HuH-7 (cell line): ENCODE data around the gene TRPC4.
"Not testable (repeated sequence)": the region's sequence is repeated elsewhere in the genome, so short reads cannot be mapped to it uniquely, and the experiment has no call there.

Experiments
- DNase-seq: peaks from one replicate; pipeline ENCODE4 v3.0.0; 2011; ENCODE audit warnings: low spot score

TRPC4 gene

DNA sequence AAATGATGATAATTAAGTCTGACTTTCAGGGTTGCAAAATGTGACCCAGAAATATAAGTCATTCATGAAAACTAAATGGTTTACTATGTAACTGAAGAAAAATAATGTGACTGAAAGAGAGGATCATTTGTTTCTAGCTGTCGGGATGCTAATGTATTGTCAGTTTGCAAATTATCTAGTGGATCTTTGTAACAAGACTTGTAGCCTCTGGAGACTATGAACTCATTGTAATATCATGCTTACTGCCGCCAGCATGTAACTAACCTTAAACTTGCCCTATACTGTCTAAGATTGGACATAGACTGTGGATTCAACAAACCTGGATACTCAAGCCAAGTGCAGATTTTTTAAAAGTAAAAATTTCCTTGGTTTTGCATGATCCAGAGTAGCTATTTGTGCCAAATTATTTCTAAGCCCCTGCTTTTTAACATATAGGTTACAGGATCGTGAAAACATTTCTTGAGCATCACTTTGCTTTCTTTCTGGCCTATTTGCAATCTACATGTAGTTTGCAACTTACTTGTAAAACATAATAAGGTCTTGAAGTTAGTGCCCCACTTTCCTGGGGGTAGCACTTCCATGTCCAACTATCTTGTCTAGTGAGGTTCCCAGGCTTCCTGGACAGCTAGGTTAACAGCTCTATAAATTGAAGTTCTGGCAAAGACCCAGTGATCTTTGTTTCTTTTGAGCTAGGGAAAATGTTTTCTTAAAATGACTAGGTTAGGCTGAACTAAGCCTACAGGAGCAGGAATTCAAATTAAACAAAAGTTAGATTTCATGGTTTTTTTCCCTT lies 267.7 kb downstream of the TRPC4 start:
- no peak for DNase-seq

DNA sequence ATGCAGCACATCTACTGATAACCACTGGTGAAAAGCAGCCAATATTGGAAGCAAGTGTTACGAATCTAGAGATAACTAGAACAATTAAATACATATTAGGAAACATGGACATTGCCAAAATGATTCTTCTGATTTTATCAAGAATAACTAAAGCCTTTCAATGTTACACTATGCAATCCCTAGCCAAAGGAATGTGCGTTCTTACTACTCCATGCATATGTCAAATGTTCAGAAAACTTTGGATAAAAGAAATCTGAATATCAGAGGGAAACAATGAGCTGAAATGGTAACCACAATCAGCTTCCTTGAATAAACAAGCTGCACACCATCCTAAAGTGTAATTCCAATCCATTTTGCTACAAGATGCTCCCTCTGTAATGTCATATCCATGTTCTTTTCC lies 270.1 kb downstream of the TRPC4 start:
- DNase-seq: no peak

DNA sequence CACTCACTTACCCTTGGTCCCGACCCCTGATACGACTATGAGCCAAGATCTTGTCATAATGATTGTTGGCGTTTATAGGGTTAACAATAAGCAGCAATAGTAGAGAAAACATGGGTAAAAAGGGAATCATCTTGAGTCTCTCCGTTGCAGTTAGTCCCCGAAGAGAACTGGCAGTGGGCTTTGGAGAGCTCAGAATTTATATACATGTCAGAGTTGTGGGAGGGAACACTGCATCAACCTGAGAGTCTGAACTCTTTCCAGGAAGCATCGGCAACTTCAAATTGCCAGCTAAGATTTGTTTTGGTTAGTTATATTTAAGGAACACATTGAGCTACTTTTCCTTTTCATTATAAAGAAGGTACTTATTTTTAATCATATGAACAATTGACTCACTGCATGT lies 271.0 kb downstream of the TRPC4 start, which contains the start of gene POSTN:
Gene POSTN, minus strand, starts transcription at position 172 of the 400 bp plus-strand sequence. Its CDS starts 42 bp downstream, at position 130.
- DNase-seq: no peak

DNA sequence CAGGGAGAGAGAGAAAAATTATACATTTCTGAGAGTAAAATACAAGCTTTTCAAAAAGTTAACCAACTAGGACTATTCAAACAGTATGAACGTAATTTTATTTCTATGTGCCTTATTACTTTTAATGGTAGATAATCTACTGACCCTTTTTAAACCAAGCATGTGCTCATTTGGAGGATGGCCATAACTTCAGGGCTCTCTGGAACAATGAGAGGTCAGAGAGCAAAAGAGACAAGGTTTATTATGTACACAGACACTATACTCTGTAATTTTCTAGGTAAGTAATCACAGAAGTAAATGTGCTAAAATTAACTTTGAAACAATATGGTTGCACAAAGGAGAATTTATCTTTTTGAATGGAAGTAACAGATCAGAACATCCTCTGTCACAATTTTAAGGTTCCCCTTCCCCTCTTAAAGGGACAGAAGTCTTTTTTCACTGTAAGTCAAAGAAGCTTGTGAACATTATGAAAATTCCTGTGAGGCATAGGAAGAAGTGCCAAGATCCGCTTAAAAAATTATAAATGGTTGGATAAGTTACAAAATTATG lies 272.0 kb downstream of the TRPC4 start:
- DNase-seq: no peak

DNA sequence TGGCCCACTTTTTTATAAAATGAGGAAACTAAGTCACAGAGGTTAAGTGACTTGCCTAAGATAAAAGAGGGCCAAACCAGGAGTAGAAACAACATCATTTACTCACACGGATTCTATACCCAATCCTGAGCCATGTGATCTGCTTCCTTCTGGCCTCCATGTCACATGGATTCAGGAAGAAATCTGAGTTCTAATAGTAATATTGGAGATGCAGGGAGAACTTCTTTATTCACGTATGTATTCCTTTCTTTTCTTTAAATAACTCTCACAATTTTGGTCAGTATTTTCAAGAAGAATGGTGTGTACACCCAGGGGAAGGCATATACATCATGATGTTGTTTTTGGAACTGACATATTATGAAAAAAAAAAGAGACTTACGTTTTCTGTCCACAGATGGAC lies 272.8 kb downstream of the TRPC4 start:
- no peak for DNase-seq

DNA sequence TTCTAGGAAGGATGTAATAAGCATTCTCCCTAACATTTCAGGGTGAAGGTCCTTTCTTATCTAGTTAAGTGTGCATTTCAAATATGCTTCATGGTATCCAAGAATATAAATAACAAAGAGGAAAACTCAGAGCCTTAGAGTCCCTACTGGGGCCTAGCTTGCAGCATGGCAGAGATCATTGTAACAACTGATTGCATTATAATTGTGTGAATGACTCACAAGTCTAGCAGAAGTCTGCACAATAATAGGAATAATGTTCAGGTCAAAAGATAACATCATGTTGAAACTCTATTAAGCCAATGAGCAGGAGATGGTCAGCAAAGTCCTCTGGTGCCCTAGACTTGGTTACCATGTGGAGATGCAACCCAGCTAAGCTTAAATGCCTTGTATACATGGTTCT lies 274.4 kb downstream of the TRPC4 start:
- DNase-seq: no peak

DNA sequence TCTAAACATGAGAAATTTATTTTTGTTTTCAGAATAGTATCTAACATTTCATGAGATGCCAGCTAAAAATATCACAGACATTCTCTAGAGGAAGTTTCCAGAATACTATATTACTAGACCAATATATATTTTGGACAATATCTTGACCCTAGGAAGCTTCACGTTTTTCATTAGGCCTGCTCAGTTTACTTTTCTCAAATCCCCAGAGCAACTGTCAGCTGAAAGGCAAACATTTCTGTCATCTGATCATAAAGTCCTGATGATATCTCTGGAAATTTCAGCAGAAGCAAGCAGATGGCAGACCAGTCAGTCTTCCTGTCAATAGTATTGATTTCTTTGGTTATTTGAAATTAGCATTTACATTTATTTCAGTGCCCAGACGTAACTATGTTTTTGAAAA lies 275.0 kb downstream of the TRPC4 start:
- no peak for DNase-seq

DNA sequence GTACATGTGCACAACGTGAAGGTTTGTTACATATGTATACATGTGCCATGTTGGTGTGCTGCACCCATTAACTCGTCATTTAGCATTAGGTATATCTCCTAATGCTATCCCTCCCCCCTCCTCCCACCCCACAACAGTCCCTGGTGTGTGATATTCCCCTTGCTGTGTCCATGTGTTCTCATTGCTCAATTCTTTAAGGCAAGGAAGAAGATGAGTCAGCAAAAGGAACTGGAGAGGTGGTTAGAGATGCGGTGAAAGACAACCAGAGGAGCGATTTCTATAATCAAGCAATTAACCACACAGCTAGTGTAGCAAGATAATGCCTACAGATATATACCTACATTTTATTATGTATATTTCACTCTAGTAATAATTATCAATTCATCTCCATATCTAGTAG lies 280.2 kb downstream of the TRPC4 start:
- not testable (repeated sequence) for DNase-seq

DNA sequence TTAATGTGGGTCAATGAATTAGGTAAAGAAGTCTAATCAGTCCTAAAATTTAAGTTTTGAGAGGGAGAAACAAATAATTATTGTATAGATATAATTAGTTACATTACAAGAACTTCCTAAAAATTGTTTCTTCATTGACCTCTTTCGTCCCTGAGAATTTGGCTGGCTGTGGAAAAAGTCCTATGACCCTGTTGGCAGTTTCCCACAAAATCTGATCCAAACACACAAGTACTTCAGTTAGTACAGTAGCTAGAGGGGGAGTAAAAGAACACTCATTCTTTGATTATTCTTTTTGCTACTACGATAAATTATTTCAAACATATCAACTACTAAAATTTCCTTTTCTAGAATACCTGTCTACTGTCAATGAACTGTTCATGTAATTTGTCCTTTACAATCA lies 282.3 kb downstream of the TRPC4 start:
- no peak for DNase-seq
